Renal cortex interstitium (tissue), 15 donors: ENCODE results near the gene GNG13. TPM values are rescaled to one million over a fixed set of nuclear protein-coding genes. Genes with fewer than 3 reads are reported as not detected.
"Not testable (repeated sequence)": the region's sequence is repeated elsewhere in the genome, so short reads cannot be mapped to it uniquely, and the experiment has no call there.

ENCODE experiments used
- DNase-seq, 11 donors: peaks; one replicate each; pipeline ENCODE4 v3.0.0-alpha.2; 2013; ENCODE audit warnings: low read depth in 9 of 11, low spot score in 4 of 11; ENCODE audit errors: extremely low read depth in 1 of 11
- long read RNA-seq, 16 experiments: transcript quantifications; one replicate each; lab custom pipeline, GENCODE V29; 2026
- polyA plus RNA-seq, 3 donors: library from polyadenylated mRNA; unstranded; fragments of 120-200 nt; gene quantifications; one replicate each; pipeline ENCODE4 v1.2.1, GENCODE V29; 2013; ENCODE audit not compliant: insufficient read length in 3 of 3

Gene GNG13, protein sequence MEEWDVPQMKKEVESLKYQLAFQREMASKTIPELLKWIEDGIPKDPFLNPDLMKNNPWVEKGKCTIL
- polyA plus RNA-seq, result under 1 TPM; 0.41 to 0.58 (median 0.47) TPM
- long read RNA-seq, donor 1, partial matches to known transcripts, result 0 of 1 reads
- long read RNA-seq, donor 1, other reads (novel, unspliced or antisense), result 0 of 1 reads
- long read RNA-seq, donor 2, result 0 reads
- long read RNA-seq, donor 3, result 0 reads
- long read RNA-seq, donor 4, result 0 reads
- long read RNA-seq, donor 5, result 0 reads
- long read RNA-seq, donor 6, result 0 reads
- long read RNA-seq, donor 7, partial matches to known transcripts, result 5 of 5 reads
- long read RNA-seq, donor 7, other reads (novel, unspliced or antisense), result 0 of 5 reads
- long read RNA-seq, donor 8, result 0 reads
- long read RNA-seq, donor 9, result 0 reads
- long read RNA-seq, donor 10, result 0 reads
- long read RNA-seq, donor 11, result 0 reads
- long read RNA-seq, donor 12, result 0 reads
- long read RNA-seq, donor 13, result 0 reads
- long read RNA-seq, donor 14, result 0 reads
- long read RNA-seq, donor 15, result 0 reads
- long read RNA-seq, donor 16, result 0 reads

DNA sequence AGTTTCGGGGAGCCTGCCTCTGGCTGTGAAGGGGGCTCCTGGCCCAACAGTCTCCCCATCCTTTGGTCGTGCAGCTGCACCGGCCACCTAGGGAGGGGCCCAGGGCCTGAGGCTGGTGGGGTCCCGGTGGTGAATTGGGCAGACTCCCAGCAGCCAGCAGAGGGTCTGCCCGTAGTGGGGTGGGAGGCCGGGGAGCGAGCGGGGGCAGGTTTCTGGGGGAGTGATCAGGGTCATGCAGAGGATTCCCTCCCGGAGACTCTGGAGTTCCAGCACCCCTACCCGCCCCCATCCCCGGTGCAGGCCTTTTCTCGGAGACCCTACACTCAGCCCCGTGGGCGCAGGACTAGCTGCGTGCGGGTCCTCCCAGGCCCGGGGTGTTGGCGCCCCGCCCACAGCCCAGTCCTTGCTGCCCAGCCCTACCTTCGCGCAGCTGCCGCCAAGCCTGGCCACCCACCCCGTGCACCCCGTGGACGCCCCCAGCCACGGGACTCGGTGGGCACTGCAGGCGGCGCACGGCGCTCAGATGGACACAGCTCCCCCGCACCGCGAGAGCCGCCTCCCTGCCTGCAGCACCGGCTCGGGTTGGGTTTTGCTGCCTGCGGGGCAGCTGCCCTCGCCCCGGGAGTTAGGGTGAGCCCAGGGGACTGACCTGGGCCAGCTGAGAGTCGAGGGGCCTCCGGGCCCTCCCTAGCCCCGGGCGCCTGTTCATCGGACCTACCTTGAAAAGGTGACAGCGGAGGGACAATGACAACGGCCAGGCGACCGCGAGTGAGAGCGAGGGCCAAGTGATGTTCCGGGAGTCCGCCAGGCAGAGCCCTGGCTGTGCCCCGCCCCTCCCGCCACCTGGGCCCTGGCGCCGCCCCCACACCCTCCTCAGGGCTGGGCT lies at the start of gene GNG13:
Gene GNG13, minus strand, starts transcription at position 787 of the 886 bp plus-strand sequence. CDS start 1,657 bp downstream, outside the sequence.
- DNase-seq, result no peak

DNA sequence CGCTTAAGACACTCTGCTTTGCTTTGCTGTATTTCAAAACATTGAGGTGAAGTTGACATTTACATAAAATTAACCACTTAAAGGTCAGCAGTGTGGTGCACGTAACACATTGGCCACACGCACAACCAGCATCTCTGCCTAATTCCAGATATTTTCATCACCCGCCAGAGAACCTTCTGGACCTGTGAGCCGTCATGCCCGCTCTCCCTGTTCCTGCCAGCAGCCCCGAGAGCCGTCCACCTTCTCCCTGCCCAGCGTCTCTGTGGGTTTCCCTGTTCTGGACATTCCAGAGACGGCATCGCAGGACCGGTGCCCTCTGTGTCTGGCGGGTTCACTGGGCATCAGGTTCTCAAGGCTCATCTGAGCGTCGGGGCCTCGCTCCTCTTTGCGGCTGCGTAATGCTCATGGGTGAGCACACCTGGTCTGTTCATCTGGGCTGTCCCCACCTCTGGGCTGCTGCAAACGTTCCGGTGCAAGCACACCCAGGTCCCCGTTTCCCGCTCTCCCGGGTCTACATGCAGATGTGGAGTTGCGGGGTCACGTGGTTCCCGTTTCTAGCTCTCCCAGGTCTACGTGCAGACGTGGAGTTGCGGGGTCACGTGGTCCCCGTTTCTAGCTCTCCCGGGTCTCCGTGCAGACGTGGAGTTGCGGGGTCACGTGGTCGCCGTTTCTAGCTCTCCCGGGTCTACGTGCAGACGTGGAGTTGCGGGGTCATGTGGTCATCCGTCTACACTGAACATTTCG lies 48.1 kb upstream of the GNG13 start:
- no peak for DNase-seq

DNA sequence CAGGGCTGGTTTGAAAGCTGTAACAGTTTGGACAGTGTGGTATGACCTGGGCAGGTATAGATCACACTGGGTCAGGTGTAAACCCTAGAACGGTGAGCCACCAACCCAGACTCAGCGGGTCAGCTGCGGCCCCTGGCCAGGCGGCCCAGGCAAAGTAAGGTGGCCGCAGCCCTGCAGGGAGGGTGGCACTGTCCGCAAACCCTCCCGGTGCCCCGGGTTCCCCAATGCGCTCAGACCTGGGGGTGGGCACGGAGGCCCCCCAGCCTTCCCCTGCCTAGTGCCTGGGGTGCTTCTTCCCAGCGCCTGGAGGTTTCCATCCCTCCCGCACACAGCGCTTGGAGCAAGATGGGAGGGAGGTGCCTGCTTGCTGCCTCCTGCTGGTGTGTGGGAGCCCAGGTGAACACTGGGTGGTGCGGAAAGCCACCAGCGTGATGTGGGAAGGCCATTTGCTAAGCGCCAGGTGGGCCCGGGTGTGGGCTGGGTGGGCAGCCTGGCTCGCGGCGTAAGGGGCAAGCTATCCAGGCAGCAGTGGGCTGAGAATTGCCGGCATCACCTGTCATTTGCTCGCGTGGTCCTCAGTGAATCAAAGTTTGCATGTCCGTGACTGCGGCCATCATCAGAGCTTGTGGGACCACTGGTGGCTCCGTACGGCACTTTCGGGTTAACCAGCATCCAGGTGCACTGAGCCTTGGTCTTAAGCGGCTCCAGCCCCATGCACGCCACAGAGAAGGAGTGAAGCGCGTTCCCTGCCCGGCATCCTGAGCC lies 47.3 kb upstream of the GNG13 start:
- DNase-seq, result no peak

DNA sequence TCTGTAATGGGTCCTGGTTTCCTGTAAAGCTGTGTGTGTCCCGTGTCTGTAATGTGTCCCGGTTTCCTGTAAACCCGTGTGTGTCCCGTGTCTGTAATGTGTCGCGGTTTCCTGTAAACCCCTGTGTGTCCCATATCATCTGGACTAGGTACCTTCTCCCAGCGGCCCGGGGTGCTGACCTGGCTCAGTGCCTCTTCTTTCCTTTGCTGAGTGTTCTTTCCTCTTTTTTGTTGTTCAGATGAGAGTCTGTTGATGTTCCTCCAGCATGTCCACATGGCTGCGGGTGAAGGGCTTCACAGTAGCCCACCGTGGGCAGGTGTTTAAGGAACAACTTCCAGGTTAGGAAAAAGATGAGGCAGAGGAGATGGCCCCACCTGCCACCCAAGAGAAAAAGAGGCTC lies 46.6 kb upstream of the GNG13 start:
- DNase-seq, result no peak

DNA sequence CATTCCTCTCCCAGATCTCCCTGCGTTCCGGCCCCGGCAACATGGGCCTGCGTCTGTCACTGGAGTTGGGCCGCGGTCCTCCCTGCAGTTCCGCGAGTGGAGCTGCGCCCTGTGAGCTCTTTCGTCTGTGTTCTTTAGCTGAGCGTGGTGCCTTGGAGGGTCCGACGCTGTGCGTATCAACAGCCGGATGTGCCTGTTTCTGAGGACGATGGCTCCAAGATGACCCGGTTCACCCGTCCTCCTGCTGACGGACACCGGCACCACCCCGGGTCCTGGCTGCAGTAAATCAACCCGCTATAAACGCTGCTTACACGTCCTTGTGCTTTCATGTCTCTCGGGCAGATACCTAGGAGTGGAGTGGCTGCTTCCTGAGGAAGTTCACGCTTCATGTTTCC lies 44.8 kb upstream of the GNG13 start:
- DNase-seq, result peak in 3 of 11 donors; percentile 3 to 20 (median 11)

DNA sequence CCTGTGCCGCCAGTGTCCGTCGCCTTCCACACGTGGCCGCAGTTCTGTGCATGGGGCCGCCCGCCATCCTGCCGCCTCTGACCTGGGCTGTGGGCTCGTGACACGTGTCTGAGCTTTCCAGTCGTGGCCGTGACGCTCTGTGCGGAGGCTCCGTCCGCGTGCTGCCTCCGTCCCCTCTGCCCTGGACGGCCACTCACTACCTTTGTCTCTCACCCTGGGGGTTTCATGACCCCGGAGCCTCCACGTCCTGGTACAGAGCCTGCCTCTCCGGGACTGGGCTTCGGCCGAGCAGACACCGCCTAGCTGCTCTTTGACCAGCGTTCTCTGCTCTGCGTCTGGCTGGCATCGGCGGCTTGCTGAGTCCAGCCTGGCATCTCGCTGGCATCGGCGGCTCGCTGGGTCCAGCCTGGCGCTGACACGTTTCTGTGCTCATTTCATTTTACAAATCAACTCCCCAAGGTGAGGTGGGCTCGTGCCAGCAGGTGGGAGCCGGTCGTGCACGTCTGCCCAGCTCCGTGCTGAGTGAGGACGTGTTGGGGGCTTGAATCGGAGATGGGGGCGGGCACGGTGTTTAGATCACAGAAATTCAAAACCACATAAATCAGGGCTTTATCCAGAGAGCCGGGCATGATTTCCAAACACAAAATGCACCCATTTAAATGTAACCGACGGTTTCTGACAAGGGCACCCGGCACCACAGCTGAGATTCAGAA lies 44.3 kb upstream of the GNG13 start:
- no peak for DNase-seq

DNA sequence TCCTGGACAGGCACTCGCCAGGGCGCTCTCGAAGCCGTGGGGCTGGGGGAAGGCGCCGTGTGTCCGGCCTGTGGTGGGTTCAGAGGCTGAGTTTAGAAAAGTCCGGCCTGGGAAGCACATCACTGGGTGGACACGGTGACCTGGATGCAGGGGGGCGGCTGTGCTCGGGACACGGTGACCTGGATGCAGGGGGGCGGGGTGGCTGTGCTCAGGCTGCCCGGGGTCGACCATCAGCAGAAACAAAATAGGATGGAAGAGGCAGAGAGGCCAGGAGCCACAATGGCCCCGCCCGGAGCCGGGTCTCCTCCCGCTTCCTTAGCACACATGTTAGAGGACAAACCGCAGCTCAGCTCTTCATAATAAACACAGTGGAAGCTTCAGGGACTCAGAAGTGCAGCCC lies 43.2 kb upstream of the GNG13 start:
- DNase-seq, result no peak

DNA sequence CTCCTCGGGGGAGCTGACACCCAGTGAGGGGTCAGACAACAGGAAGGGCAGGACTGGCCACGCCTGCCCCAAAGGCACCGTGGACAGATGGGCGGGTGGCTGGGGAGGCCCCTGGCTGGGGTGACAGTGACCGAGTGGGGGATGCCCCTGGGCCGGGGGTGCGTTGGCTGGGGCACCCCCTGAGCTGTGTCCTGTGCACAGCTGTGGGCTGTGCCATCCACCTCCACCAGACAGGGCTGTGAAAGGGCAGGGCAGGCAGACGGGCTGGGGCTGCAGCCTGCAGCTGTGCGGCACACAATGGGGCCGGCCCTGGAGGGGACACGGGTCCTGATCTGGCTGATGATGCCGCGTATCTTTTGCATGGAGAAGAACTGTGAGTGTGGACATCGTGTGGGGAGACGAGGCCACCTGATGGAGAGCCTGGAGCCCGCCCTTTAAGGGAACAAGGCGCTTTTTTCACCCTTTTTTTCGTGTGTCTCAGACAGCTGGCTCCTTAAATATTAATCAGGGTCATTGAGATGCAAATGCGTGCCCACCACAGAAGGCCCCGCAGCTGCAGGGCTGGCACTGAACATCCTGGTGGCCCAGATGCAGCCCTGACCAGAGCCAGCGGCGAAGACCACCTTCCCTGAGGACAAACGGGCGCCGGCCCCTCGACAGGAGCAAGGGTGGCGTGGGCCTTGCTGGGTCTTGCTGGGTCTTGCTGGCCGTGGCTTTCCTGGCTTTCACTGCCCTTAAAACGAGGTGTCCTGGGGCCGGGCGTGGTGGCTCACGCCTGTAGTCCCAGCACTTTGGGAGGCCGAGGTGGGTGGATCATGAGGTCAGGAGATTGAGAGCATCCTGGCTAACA lies 42.4 kb upstream of the GNG13 start:
- no peak for DNase-seq

DNA sequence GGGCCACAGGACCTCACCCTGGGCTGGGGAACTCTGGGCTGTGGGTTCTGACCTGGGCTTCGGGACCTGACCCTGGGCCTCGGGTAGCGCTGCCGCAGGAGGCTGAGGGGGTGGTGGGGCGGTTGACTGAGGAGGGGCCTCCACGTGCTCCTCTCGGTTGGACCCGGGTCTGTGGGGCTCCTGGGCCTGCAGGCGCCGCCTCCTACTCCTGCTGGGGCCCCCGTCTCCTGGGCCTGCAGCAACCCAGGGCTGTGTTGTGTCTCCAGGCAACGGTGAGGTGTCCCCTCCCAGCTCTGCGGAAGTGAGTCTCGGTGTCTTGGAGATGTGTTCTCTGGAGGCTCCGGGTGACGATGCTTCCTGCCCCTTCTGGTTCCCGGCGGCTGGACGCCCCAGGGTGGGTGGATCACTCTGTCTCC lies 41.5 kb upstream of the GNG13 start:
- peak in 8 of 11 donors; percentile 22 to 53 (median 46) for DNase-seq

DNA sequence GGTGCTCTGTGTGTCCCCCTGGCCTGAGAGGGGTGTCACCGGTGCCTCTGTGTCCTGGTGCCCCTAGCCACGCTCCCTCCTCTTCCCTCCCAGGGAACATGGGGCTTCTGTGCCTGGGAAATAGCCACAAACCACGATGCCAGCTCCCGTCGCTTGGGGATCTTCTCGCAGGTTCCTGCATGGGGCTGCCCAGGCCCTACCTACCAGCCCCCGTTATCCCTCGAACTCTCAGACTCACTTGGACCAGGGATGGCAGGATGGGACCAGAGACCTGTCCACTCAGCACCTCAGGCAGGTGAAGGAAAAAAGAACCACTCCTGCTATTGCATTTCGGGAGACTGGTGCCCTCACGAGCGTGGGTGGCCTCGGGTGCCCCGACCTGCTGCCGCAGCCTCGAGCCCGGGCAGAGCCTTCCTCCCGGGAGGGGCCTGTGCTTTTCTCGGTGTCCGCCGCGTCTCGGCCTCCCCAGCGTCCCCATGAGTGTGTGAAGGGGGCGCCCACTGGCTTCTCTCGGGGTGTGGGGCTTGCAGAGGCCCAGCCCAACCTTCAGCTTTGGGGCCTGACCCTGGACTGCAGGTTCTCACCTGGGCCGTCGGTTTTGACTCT lies 41.0 kb upstream of the GNG13 start:
- no peak for DNase-seq

DNA sequence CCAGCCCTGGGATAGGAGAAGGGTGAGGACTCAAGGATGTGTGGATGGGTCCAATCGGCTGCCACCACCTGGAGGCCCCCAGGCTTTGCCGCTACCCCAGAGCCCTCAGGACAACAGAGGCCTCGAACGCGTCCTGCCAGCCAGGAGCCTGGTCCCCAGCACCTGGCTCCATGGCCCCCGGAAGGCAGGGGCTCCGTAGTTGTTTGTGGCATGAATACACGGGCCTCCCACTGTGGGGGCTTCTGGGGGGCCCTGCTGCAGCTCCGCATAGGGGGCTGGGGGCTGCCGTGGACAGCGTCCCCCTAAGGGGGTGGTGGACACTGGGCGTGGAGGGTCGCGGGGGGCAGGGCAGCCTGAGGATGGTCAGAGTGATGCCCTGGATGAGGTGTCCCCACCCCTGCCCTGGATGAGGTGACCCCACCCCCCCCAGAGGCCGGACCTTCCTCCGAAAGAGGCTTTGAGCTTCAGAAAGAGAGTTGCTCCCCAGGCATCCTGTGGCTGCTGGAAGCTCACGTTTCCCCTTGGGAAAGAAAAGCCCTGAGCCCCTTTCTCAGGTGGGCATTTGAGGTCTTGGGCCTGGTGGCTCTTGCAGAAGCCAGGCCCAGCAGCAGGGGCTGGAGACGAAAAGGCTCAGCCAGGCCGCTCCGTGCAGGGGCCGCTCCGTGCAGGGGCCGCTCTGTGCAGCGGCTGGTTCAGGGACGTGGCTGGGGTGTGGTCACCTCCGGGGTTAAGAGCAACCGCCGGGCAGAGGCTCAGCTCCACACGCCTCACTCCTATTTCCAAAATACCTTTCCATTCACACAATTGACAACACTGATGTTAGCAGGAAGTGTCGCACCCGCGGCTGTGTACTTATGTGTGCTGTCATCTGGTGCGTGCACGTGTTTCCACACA lies 40.3 kb upstream of the GNG13 start:
- no peak for DNase-seq

DNA sequence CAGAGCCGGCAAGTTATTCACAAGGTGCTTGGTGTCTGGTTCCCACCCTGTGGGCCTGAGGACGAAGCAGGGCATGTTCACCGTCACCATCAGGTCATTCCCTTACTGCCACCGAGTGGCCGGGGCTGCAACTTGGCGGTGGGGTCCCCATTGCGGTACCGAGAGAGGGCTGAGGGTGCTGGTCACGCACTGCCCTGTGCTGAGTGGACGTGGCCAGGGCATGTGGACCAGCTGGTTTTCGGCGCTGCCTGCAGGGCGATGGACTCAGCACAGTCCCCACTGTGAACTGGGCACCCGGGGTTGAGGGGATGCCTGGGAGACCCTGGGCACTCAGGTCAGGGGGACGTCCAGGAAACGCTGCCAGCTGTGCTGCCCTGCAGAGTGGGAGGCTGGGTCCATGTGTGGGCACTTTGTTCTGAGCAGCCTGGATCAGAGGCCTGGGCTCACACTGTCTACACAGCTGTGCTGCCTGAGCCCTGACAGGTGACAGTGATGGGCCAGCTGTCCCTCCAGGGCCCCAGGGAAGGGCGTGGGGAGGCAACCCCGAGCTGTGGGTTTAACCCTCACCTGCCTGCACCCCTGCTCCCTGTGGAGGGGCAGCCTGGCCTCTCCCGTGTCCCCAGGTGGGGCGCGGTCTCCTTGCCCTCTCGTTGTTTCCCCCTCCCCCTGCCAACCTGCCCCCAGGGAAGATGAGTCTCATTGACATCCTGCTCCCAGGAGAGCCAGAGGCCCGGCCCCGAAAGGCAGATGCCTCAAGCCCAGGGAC lies 39.3 kb upstream of the GNG13 start:
- no peak for DNase-seq

DNA sequence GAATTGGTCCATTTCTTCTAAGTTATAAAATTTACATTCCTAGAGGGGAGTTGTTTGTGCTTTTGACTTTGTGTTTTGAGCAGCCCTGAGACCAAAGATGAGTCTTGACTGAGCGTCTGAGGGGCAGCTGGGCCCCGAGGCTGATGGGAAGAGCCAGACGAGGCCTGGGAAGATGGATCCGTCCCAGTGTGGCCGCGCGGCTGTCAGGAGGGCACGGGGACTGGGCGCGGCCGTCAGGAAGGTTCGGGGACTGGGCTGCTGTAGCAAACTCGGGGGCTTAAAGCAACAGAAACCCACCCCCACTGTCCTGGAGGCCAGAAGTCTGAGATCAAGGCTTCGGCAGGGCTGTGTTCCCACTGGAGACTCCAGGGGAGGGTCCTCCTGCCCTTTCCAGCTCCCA lies 38.2 kb upstream of the GNG13 start:
- no peak for DNase-seq

DNA sequence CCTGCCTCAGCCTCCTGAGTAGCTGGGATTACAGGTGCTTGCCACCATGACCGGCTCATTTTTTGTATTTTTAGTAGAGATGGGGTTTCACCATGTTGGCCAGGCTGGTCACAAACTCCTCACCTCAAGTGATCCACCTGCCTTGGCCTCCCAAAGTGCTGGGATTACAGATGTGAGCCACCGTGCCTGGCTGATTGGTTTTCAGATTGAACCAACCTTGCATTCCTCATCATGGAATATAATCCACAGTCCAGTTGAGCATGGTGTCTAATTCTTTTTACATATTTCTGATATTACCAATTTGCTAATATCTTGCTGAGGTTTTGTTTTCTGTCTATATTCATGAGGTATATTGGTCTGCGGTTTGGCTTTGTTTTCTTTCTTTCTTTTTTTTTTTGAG lies 36.3 kb upstream of the GNG13 start:
- DNase-seq, result not testable (repeated sequence)

DNA sequence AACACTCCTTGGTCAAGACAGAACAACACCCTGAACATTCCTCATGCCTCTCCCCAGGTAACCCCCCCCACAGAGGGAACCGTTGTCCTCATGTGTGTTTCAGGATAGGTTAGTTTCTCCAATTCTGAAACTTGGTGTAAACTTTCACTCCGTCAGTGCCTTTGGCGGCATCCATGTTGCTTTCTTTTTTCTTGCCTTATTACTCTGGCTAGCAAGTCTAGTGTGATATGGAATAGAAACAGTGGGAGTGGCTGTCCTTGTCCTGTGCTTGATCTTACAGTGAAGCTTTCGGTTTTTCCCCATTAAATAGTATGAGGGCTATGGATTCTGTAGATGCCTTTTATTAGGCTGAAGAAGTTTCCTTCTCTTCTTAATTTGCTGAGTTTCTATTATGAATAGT lies 35.7 kb upstream of the GNG13 start:
- DNase-seq, result no peak
